ENCODE data around the gene AFF3.

GRCh38 chr2:99737537-99737936, 404.9 kb downstream of the AFF3 start:
- TF ChIP-seq CTCF (IDR thresholded peaks at IDR 0.05) (no peak), POLR2A (IDR thresholded peaks at IDR 0.05) (no peak)

All from lower leg skin (tissue), 3 donors.